Motor neuron (in vitro differentiated cells): ENCODE measurements around the gene DNASE2B. TPM values are rescaled to one million over a fixed set of nuclear protein-coding genes. Genes with fewer than 3 reads are reported as not detected.

ENCODE experiments used
- ATAC-seq, 8 experiments: fragments of 200-7000 bp; cut with Tn5 transposase; replicated peaks in 6 of 8; 2 replicates each; pipeline ENCODE4 v1.8.0; 2021; ENCODE audit warnings: mild to moderate bottlenecking in 8 of 8, moderate library complexity in 8 of 8
- H3K27ac ChIP-seq, 2 donors: fragments of 250-450 bp; sonication (Bioruptor Pico); 2 replicates each; pipeline ENCODE4 v1.9.0; 2021; ENCODE audit warnings: antibody characterized with exemption in 2 of 2, mild to moderate bottlenecking in 2 of 2, moderate library complexity in 1 of 2
- H3K4me1 ChIP-seq, 2 donors: fragments of 250-450 bp; sonication (Bioruptor Pico); replicated peaks in 1 of 2; 2 replicates each; pipeline ENCODE4 v1.6.1; 2021; ENCODE audit warnings: antibody characterized with exemption in 2 of 2, mild to moderate bottlenecking in 2 of 2, moderate library complexity in 1 of 2
- H3K4me3 ChIP-seq, 5 donors: fragments of 250-450 bp; sonication (Bioruptor Pico); 2 replicates each; pipeline ENCODE4 v1.9.0; 2021; ENCODE audit warnings: antibody characterized with exemption in 5 of 5, mild to moderate bottlenecking in 5 of 5, moderate library complexity in 4 of 5
- WGBS, 10 experiments: fragments of 450-650 bp; shearing (Covaris generic); methylation state at CpG; one replicate each; pipeline ENCODE4 v1.0.0; 2022; 5-methylcytosine and 5-hydroxymethylcytosine counted together
- in situ Hi-C, 9 experiments: fragments of 400-800 bp; cut with MboI; loops; one replicate each; pipeline ENCODE4 v1.15.0; 2021; ENCODE audit warnings: low sequenced_read_pairs in 9 of 9, low pct_unique_long_range_greater_than_20kb in 2 of 9; ENCODE audit not compliant: unreplicated experiment in 9 of 9
- total RNA-seq, 8 experiments: library from RNA; unstranded; fragments of 300-600 nt; gene quantifications; 2 replicates each; pipeline versions ENCODE4 v1.2.3 to v1.2.4, GENCODE V29; 2022

DNASE2B gene
- total RNA-seq, 8 experiments from 2014 or later: 0.38 to 0.66 TPM; not detected in 6

DNA sequence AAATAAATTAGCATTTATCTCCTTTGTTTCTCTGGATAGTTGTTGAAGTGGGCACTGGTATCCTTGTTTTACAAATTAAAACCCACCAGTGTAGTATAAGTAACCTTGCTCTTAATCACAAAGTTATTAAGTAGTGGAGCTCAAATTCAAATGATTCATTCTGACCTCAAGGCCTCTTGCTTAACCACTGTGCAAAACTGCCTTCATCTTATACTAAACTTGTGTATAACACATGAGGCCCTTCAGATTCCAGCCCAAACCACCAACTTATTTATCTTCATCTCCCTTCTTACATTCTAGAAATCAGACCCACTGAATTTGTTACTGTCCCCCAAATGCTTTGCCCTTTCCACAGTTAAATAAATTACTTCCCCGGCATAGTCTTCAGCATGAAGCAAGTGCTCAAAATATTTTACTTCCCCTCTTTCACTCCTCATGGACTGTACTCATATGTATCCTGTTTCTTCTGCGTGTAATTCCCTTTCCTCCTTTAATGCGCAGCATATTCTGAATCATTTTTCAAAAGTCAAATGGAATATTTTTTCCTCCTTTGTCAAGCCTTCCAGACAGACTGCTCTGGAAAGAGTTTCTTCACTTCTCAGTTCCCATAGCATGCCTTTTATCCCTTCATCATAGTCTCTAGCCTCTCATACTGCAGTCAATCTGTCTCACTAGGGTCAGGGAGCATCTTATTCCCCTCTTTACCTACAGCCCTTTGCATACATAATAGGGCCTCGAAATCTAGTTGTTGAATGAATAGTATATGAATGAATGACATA lies 19.0 kb upstream of the DNASE2B start:
- ATAC-seq: peak in 7 of 8 experiments; percentile 12 to 92 (median 40)
- Histone ChIP-seq H3K27ac (no peak overlapping the region), H3K4me3 (no peak overlapping the region), H3K4me1 (peaks cover 0 to 12% of the 10 kb centered on the region in 2 donors)
- in situ Hi-C loops: no loop called here
- 18 to 96% (median 79%) methylated on average over 3 to 4 of the region's 4 CpGs for WGBS, 10 experiments

DNA sequence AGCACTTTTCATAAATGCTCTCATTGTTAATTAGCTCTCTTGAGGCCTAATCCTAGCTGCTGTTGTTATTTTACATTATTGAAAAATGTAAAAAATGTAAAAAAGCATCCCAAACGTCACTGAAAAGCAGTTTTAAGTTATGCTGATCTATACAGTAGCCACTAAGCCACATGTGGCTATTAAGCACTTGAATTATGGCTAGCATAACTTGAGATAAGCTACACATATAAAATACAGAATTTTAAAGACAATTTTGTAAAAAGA lies 18.4 kb upstream of the DNASE2B start:
- WGBS, 10 experiments: 0 to 62% (median 25%) methylated on average over 1 of the region's 1 CpG; no CpG with 5 or more reads in 2 of the 10 experiments
- in situ Hi-C loops: no loop called here
- no peak overlapping the region for H3K4me3 ChIP-seq
- no peak overlapping the region for H3K27ac ChIP-seq
- peaks cover 0 to 12% of the 10 kb centered on the region in 2 donors for H3K4me1 ChIP-seq
- ATAC-seq: peak in 2 of 8 experiments; percentile 31 to 37

DNA sequence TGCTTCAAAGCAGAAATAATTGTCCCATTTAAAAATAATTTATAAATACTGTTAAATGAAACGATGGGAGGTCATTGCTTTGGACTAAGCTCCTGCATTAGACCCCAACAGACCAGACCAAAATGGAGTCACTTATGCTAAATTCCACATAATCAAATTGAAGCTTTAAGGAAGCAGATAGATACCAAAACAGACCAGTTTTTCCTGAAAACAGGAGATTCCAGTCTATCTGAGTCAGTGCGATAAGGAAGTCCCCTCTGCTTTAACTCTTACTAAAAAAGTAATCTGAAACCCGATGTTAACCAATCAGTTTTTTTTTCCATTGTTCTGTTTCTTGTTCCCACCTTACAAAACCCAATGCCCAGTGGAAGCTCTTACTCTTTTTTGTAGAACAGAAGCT lies 16.2 kb upstream of the DNASE2B start:
- no peak for ATAC-seq
- in situ Hi-C loops: no loop called here
- H3K4me1 ChIP-seq: peaks cover 7 to 12% of the 10 kb centered on the region in 2 donors
- WGBS, 10 experiments: 48 to 100% (median 94%) methylated on average over 2 to 3 of the region's 3 CpGs
- H3K4me3 ChIP-seq: no peak overlapping the region
- H3K27ac ChIP-seq: no peak overlapping the region

DNA sequence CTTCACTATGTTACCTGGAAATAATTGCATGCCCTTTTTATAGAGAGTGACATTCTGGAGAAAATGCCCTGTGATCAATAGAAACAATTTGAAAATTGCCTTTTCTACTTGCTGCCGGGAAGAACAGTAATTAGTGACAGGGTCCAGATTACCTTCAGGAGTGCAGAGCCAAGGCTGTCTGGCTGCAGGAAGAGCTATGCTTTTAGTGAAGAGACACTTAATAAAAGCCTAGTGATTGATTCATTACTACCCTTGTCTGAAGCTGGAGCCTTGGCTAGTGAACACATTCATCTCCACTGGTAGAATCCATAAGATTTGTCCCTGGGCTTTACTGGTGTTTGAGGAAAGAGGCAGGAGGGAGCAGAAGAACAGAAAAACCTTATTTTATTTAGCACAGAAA lies 12.9 kb upstream of the DNASE2B start:
- H3K4me3 ChIP-seq: no peak overlapping the region
- 45 to 100% (median 65%) methylated on average over 1 of the region's 1 CpG; no CpG with 5 or more reads in 2 of the 10 experiments for WGBS, 10 experiments
- in situ Hi-C loops: no loop called here
- peak in 5 of 8 experiments; percentile 77 to 98 (median 91) for ATAC-seq
- no peak overlapping the region for H3K27ac ChIP-seq
- peaks cover 0 to 7% of the 10 kb centered on the region in 2 donors for H3K4me1 ChIP-seq

DNA sequence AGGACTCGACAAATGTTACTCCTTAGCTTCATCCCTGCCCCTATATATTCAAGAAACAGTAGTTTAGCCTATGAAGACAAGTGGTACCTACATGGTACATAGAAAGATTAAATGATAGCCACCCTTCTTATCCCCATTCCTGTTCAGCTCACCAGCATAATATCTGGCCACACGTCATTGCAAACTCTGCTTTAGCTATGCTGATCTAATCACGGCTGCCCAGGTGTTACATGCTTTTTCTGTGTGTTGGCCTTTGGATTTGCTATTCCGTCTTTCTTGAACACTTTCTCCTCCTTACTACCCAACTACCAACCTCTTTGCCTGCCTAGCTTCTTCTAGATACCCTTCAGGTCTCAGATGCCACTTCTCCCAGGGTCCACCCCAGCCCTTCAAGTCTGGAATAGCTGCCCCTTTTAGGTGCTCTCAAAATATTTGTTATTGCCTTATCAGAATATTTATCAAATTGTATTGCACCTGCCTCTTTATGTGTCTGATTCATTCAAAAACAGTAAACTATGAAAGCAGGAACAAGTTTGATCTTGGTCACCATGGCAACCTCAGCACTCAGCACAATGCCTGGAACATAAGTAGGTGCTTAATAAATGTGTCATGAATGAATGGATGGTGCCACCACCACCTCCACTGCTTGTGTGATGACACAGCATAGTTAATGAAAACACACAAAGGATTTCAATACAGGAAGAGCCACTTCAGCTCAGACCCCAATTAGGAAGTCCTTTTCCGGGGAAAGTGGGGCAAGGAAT lies 11.4 kb upstream of the DNASE2B start:
- H3K4me3 ChIP-seq: no peak overlapping the region
- peak in 1 of 8 experiments; percentile 26 for ATAC-seq
- in situ Hi-C loops: no loop called here
- peaks cover 0 to 10% of the 10 kb centered on the region in 2 donors for H3K4me1 ChIP-seq
- 57 to 100% (median 96%) methylated on average over 1 to 5 of the region's 5 CpGs; no CpG with 5 or more reads in 1 of the 10 experiments for WGBS, 10 experiments
- H3K27ac ChIP-seq: no peak overlapping the region

DNA sequence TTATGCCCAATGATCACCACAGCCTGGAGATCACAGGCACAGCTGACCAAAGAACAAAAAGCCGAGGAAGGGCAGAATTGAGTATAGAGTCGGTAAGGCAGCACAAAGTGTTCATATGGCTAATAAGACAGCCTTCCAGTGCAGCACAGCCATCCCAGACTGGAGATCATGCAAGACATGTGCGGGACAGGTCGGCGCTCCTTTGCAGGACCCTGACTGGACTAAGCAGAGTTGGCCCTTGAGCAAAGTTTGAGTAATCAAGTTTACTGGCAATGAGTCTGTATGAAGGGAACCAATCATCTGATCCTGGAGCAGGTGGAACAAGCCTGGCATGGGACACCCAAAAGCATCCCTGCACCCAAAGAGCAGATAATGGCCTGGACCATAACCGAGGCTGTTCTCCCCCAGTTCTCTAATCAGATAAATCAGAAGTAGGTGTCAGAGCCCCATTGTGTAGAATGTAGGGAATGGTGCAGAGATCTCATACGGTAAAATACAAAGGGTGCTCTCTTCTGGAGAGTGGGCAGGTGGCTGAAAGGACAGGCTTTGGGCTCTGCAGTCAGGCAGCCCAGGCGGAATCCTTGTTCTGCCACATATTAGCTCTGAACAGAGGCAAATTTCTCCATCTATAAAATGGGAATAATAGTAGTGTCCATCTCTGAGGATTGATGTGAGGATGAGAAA lies 10.7 kb upstream of the DNASE2B start:
- in situ Hi-C loops: no loop called here
- no peak overlapping the region for H3K27ac ChIP-seq
- no peak overlapping the region for H3K4me3 ChIP-seq
- ATAC-seq: peak in 1 of 8 experiments; percentile 67
- H3K4me1 ChIP-seq: peaks cover 0 to 10% of the 10 kb centered on the region in 2 donors
- WGBS, 10 experiments: 55 to 100% (median 75%) methylated on average over 1 to 7 of the region's 8 CpGs; no CpG with 5 or more reads in 1 of the 10 experiments

DNA sequence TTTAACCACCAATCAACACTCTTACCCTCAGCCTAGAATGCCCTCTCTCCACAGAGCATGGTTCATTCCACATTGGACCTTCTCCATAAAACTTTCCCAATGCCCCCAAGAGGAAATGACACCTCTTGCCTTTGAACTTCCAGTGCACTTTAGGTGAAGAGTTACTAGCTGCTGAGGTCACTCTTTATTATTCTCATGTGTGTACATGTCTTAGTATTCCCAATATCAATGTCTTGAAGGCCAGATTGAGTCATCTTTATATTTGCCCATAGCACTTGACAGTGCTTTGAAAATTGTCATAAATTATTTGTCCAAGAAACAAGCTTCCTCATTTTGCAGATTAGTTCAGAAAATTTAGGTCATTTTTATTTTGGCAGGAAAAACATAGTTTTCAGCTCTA lies 8.1 kb upstream of the DNASE2B start:
- peaks cover 0 to 10% of the 10 kb centered on the region in 2 donors for H3K4me1 ChIP-seq
- in situ Hi-C loops: no loop called here
- no peak overlapping the region for H3K4me3 ChIP-seq
- H3K27ac ChIP-seq: no peak overlapping the region
- peak in 1 of 8 experiments; percentile 39 for ATAC-seq

DNA sequence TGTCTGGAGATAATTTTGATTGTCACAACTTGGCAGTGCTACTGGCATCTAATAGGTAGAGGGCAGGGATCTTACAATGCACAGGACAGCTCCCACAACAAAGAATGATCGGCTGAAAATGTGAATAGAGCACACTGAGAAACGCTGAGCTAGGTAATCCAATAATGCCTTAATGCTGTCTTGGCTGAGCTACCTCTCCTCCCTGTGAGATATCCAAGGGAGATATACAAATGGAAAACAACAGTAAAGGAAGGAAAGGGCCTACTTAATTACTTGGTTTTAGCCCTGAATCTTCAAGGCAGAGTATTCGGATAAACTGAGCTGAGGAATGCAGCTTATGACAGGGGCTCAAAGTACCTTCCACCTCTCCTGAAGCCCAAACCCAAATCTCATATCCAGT lies 2.9 kb downstream of the DNASE2B start:
- Histone ChIP-seq H3K4me3 (no peak overlapping the region), H3K27ac (no peak overlapping the region), H3K4me1 (peaks cover 6 to 8% of the 10 kb centered on the region in 2 donors)
- no peak for ATAC-seq
- in situ Hi-C loops: no loop called here
- 53 to 100% (median 87%) methylated on average over 2 to 3 of the region's 3 CpGs; no CpG with 5 or more reads in 2 of the 10 experiments for WGBS, 10 experiments

DNA sequence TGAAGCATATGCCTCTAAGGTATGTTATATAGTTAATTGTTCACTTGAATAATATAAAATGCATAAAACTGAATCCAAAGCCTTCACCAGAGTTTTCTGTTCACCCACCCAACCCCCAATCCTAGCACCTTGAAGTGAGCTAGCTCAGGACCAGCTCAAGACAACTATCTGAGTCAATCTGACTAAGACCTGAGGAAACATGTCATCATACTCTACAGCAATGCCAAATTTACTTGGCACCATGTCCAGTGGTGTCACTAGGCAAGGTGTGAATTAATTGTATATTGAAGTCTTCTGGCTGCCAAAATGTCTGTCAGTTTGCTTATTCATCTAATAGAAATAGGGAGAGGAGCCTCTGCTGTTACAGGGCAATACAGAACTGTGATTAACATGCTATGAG lies 3.8 kb downstream of the DNASE2B start:
- ATAC-seq: no peak
- H3K4me1 ChIP-seq: peaks cover 6 to 15% of the 10 kb centered on the region in 2 donors
- no peak overlapping the region for H3K27ac ChIP-seq
- no peak overlapping the region for H3K4me3 ChIP-seq
- in situ Hi-C loops: no loop called here

DNA sequence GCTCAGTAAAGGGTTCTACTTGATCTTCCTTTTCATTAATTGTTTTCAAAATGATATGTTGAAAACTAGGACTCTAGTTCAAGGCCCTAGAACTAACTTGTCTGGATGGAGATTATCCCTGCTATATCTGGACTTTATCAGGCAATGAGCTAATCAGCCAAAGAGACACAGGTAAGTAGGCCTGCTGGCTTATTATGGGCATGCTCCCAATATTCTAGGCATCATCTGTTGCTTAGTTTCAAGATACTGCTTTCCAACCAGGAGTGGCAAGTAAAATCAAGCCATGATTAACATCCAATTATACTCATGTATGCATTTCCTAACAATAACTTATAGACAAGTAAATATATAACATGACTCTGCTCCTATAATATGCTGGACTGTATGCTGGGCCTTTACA lies 4.2 kb downstream of the DNASE2B start:
- H3K4me3 ChIP-seq: no peak overlapping the region
- in situ Hi-C loops: no loop called here
- no peak overlapping the region for H3K27ac ChIP-seq
- peaks cover 6 to 20% of the 10 kb centered on the region in 2 donors for H3K4me1 ChIP-seq
- ATAC-seq: no peak

DNA sequence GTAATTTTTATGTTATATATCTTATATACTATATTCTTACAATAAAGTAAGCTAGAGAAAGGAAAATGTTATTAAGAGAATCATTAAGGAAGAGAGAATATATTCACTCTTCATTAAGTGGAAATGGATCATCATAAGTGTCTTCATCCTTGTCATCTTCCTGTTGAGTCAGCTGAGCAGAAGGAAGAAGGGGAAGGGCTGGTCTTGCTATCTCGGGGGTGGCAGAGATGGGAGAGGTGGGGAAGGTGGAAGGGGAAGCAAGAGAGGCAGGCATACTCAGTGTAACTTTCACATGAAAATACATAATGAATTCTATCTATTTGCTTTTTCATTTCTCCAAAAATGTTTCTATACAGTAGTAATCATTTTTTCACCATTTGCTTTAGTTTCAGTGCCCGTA lies 5.1 kb downstream of the DNASE2B start:
- no peak for ATAC-seq
- no peak overlapping the region for H3K27ac ChIP-seq
- peaks cover 14 to 28% of the 10 kb centered on the region in 2 donors for H3K4me1 ChIP-seq
- in situ Hi-C loops: no loop called here
- 50 to 100% (median 100%) methylated on average over 1 to 2 of the region's 2 CpGs; no CpG with 5 or more reads in 2 of the 10 experiments for WGBS, 10 experiments
- no peak overlapping the region for H3K4me3 ChIP-seq

DNA sequence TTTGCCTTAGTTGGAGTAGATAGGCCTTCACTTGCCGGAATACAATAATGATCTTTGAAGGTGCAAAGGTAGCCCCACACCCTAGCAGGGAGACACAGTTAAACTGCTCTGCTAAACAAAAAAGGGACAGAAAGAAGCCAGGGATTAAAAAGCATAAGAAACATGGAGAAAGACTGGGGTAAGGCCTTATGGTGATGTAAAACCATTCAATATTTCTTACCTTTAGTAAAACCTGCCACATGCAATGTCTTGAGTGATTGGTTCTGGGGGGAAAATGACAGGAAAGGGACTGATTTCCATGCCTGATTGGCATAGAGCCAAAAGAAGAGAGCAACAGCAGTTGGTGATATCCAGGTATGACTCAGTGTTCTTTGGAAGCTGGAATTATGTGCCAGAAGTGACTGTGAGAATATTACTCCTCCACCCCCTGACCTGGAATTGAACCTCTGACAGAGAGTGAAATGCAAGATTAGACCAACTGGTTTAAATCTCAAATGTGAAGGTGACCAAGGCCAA lies 8.1 kb downstream of the DNASE2B start:
- peak in 7 of 8 experiments; percentile 8 to 85 (median 46) for ATAC-seq
- in situ Hi-C loops: no loop called here
- Histone ChIP-seq H3K4me1 (peaks cover 13 to 26% of the 10 kb centered on the region in 2 donors), H3K4me3 (no peak overlapping the region), H3K27ac (no peak overlapping the region)
- 80 to 100% (median 100%) methylated on average over 1 of the region's 1 CpG; no CpG with 5 or more reads in 3 of the 10 experiments for WGBS, 10 experiments

DNA sequence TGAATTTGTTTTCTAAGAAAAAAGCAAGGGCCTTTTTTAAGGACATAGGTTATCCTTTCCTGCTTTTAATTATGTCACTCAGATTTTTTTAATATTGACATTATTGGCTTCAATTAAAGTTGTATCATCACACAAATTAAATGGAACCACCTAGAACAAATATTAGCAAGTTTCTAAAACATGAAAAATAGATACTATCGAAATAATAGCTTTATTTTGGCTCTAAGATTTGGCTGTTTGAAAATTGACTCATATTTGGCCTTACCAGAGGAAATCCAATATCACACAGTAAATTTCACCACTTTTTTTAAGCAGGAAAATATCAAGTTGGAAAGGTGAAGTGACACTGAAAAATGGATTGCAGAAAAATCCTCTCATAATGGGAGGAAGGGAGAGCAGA lies 9.2 kb downstream of the DNASE2B start:
- Histone ChIP-seq H3K4me1 (peaks cover 13 to 26% of the 10 kb centered on the region in 2 donors), H3K4me3 (no peak overlapping the region), H3K27ac (no peak overlapping the region)
- in situ Hi-C loops: no loop called here
- ATAC-seq: no peak
- 14 to 100% (median 75%) methylated on average over 1 of the region's 1 CpG; no CpG with 5 or more reads in 1 of the 10 experiments for WGBS, 10 experiments
